Lower leg skin (tissue), 3 donors: ENCODE results near the gene ABCC8.

Experiments used
- POLR2A ChIP-seq, 2 donors: fragments of 450-650 bp; IDR thresholded peaks; one replicate each; pipeline ENCODE4 v1.6.1; 2016 to 2017; ENCODE audit warnings: antibody characterized with exemption in 2 of 2, mild to moderate bottlenecking in 1 of 2, moderate library complexity in 1 of 2
- TF ChIP-seq, protein P1 (sequence below), 3 donors: fragments of 450-650 bp; IDR thresholded peaks; one replicate each; pipeline ENCODE4 v1.5.1; 2016; ENCODE audit warnings: antibody characterized with exemption in 3 of 3, mild to moderate bottlenecking in 3 of 3, moderate library complexity in 2 of 3

DNA sequence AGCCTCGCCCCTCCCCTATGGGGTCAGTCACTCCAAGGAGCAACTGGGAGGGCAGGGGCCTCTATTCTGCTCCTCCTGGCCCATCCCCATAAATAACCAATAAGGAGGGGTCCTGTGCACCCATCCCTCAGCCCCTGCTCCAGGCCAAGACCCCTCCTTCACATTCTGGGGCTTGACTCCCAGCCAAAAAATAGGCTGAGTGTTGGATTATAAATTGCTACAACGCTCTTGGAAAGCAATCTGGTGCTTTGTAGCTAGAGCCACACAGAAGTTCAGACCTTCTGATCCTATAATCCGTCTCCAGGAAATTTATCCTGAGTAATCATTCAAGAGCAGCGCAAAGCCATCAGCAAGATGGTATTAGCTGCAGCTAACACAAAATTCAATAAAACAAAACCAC is 42.5 kb downstream of the ABCC8 start:
- TF ChIP-seq POLR2A (IDR thresholded peaks at IDR 0.05), result no peak
- TF ChIP-seq, protein P1, sequence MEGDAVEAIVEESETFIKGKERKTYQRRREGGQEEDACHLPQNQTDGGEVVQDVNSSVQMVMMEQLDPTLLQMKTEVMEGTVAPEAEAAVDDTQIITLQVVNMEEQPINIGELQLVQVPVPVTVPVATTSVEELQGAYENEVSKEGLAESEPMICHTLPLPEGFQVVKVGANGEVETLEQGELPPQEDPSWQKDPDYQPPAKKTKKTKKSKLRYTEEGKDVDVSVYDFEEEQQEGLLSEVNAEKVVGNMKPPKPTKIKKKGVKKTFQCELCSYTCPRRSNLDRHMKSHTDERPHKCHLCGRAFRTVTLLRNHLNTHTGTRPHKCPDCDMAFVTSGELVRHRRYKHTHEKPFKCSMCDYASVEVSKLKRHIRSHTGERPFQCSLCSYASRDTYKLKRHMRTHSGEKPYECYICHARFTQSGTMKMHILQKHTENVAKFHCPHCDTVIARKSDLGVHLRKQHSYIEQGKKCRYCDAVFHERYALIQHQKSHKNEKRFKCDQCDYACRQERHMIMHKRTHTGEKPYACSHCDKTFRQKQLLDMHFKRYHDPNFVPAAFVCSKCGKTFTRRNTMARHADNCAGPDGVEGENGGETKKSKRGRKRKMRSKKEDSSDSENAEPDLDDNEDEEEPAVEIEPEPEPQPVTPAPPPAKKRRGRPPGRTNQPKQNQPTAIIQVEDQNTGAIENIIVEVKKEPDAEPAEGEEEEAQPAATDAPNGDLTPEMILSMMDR (IDR thresholded peaks at IDR 0.05), result no peak
